ENCODE data around the gene FUZ.

Gene FUZ

DNA sequence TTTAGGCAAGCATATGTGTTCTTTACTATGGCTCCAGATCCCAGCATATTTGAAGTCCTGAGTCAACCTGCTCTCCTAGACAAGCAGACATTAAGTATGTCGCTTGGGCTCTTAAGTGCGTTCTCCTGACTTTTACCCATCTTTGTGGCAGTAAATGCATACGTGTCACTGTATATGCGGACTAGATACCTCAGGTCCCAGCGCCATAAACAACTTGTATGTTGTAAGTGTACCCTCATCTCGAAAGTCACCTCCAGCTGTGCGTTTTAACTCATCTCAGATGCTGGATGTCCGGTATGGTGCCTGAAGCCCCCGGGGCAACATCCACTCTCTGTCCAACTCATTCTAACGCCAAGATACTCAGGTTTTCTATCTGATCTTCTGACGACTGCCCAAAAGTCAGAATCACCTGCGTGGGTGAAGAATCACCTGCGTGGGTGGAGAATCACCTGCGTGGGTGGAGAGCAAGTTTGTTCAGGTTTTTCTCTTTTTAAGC is 39.6 kb upstream of the FUZ start:
- Histone ChIP-seq H3K4me3 (ENCODE audit: low read depth, low read length) (peak overlapping the region; percentile 90), H3K4me1 (0 out of 2 replicates have a peak, but pooled peaks cover 2% of the 10 kb centered on the region), H3K9me3 (no peaks in the 10 kb centered on the region), H3K36me3 (peaks cover 30% of the 10 kb centered on the region), H3K27me3 (no peaks in the 10 kb centered on the region)
- TF ChIP-seq, protein P1, sequence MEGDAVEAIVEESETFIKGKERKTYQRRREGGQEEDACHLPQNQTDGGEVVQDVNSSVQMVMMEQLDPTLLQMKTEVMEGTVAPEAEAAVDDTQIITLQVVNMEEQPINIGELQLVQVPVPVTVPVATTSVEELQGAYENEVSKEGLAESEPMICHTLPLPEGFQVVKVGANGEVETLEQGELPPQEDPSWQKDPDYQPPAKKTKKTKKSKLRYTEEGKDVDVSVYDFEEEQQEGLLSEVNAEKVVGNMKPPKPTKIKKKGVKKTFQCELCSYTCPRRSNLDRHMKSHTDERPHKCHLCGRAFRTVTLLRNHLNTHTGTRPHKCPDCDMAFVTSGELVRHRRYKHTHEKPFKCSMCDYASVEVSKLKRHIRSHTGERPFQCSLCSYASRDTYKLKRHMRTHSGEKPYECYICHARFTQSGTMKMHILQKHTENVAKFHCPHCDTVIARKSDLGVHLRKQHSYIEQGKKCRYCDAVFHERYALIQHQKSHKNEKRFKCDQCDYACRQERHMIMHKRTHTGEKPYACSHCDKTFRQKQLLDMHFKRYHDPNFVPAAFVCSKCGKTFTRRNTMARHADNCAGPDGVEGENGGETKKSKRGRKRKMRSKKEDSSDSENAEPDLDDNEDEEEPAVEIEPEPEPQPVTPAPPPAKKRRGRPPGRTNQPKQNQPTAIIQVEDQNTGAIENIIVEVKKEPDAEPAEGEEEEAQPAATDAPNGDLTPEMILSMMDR (IDR thresholded peaks at IDR 0.05; ENCODE audit: low read depth, low read length) = no peak
- DNase-seq = no peak

DNA sequence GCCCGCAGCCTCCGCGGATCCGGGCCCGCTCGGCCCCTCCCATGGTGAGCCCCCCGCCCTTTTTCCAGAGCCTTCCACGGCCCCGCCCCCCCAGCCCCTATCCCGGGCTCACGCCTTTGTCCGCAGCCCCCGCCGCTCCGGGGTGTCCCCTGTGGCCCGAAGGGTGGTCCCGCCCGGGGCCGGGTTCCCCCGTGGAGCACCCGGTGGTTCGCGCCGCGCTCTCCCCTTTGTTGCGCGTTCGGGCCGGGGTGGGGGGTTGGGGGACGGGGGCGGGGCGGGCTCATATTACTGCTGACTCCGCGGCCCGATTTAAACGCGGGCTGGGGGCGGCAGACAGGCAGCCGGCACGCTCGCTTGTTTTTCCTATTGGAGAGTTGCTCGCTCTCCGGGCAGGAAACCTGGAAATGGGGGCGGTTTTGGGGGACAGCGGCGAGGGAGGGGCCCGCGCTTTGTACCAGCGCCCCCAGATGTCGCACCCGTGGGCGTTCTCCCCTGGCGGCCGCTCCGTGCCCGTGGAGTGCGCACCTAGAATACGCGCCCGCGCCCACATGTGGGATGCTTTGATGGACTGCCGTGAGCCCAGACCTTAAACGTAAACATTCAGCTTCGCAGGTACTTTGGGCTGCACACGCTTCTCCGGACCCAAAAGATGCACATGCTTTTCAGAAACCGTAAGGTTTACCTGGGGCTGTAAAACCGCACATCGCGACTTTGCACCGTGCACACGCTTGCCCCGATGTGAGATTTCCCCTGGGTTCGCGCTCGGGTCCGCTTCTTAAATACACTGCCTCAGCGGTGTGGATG is 38.6 kb upstream of the FUZ start:
- Histone ChIP-seq H3K4me1 (0 out of 2 replicates have a peak, but pooled peaks cover 2% of the 10 kb centered on the region), H3K27me3 (no peaks in the 10 kb centered on the region), H3K4me3 (ENCODE audit: low read depth, low read length) (peak overlapping the region; percentile 90), H3K9me3 (no peaks in the 10 kb centered on the region), H3K36me3 (peaks cover 19% of the 10 kb centered on the region)
- TF ChIP-seq, protein P1 (IDR thresholded peaks at IDR 0.05; ENCODE audit: low read depth, low read length) = no peak
- DNase-seq = no peak

DNA sequence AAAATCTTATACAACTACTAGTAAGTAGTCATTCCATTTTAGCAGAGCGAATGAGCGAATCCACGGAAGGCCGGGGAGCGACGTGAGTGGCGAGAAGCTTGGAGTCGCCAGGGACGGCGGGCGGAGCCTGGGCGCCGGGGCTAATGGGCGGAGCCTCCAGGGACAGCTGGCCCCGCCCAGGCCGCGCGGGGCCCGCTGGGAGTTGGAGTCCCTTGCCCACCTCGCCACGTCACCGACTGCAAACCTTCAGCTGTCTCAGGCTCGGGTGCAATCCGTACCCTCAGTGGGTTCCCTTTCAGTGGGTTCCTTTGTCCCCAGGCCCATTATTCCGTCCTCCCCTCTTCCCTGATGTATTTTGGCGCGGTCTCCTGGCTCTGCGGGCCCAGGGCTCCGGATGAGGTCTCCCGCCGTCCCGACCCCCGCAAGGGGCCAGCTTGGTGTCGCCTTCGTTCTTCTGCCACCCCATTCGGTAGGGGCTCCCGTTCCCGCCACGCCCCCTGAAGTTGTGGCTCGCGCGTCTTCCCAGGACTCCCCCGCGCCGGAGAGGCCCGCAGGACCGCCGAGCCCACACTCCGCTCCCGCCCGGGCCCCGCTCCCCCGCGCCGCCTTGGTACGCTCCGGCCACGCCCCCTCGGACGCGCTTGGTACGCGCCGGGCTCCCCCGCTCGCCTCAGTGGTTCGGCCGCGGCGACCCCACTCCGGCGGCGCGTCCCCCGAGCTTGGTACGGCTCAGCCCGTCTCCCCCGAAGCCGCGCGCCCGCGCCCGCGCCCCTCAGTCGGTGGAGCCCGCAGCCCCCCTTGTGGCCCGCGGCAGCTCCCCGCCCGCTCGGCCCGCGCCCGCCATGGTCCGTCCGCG is 37.6 kb upstream of the FUZ start, which contains the start of gene PTOV1:
TSS of gene PTOV1 (plus strand) at position 673 of the 856 bp plus-strand sequence.
- peaks cover 12% of the 10 kb centered on the region for H3K36me3 ChIP-seq
- peak within 1 kb of the TSS; percentile 90 for H3K4me3 ChIP-seq (ENCODE audit: low read depth, low read length)
- H3K27me3 ChIP-seq = no peaks in the 10 kb centered on the region
- H3K9me3 ChIP-seq = no peaks in the 10 kb centered on the region
- H3K4me1 ChIP-seq = 0 out of 2 replicates have a peak, but pooled peaks cover 2% of the 10 kb centered on the region
- TF ChIP-seq, protein P1 (IDR thresholded peaks at IDR 0.05; ENCODE audit: low read depth, low read length) = no peak
- DNase-seq = peak; percentile 93

DNA sequence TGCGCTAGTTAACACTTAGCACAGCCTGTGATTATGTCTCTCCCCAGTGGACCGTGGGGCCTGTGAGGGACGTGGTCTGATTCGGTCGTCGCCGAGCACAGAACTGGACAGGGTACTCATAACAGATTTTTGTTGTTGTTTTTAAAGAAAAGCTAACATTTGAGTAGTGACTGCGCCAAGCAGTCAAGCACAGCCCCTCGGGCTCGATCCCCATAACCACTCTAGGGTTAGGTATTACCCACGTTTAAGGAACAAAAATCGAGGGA is 37.1 kb upstream of the FUZ start:
- H3K36me3 ChIP-seq = peaks cover 6% of the 10 kb centered on the region
- no peaks in the 10 kb centered on the region for H3K9me3 ChIP-seq
- no peaks in the 10 kb centered on the region for H3K27me3 ChIP-seq
- no peak for DNase-seq
- TF ChIP-seq, protein P1 (IDR thresholded peaks at IDR 0.05; ENCODE audit: low read depth, low read length) = no peak
- peak overlapping the region; percentile 90 for H3K4me3 ChIP-seq (ENCODE audit: low read depth, low read length)
- H3K4me1 ChIP-seq = 0 out of 2 replicates have a peak, but pooled peaks cover 2% of the 10 kb centered on the region

DNA sequence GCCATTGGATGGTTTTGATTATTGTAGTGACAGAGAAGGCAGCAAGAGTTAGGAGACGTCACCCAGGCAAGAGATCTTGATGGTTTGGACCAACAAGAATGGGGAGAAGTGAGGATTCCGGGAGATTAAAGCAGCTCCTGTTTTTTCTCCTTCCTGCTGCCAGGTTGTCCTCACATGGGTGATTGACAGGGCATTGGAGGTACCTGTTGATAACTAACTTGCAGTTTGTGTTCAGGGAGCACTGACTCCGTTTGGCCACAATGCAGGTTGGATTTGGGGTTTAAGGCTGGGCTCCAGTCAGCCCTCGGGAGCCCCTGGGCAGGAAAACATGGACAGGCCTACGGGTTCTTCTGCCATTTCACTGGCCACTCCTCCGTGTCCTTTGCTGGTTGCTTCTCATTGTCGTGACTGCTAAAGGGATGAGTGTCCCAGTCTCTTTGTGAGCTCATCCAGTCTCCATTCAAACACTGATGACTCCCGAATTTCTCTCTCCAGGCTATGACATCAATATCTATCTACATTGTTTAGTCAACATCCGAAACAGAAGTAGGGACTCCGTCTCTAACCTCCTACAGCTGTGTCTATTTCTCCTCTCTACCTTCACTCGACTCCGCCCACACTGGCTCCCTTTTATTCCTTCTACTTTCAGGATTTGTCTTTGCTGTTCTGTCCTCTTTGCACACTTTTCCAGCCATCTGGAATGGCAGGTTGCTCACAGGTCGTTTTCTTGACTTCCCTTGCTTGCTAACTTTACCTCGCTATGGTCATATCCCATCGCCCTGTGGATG is 36.5 kb upstream of the FUZ start:
- 0 out of 2 replicates have a peak, but pooled peaks cover 2% of the 10 kb centered on the region for H3K4me1 ChIP-seq
- peaks cover 6% of the 10 kb centered on the region for H3K36me3 ChIP-seq
- TF ChIP-seq, protein P1 (IDR thresholded peaks at IDR 0.05; ENCODE audit: low read depth, low read length) = no peak
- H3K27me3 ChIP-seq = no peaks in the 10 kb centered on the region
- DNase-seq = no peak
- no peaks in the 10 kb centered on the region for H3K9me3 ChIP-seq
- peak overlapping the region; percentile 90 for H3K4me3 ChIP-seq (ENCODE audit: low read depth, low read length)
